Activated CD8-positive, alpha-beta memory T cell treated with anti-CD3 and anti-CD28 coated beads for 36 hours (primary cell): ENCODE measurements around the gene KRT78. TPM values are rescaled to one million over a fixed set of nuclear protein-coding genes. Genes with fewer than 3 reads are reported as not detected.
"Not testable (repeated sequence)": the region's sequence is repeated elsewhere in the genome, so short reads cannot be mapped to it uniquely, and the experiment has no call there.

Experiments
- CTCF ChIA-PET: fragments of 350-600 bp; sonication (Branson Sonifier 250); formaldehyde crosslinking; loops from one replicate; lab custom pipeline; 2021; ENCODE audit warnings: antibody characterized with exemption; lab: Charles Lee
- POLR2A ChIA-PET: fragments of 350-600 bp; sonication (Branson Sonifier 250); formaldehyde crosslinking; loops from one replicate; lab custom pipeline; 2021; ENCODE audit warnings: antibody characterized with exemption; lab: Charles Lee
- total RNA-seq, 2 experiments: library from RNA; stranded (reverse); gene quantifications; one replicate each; pipeline ENCODE4 v1.2.3, GENCODE V29; 2021

The KRT78 gene
- total RNA-seq, 2 experiments from 2014 or later = not detected

DNA sequence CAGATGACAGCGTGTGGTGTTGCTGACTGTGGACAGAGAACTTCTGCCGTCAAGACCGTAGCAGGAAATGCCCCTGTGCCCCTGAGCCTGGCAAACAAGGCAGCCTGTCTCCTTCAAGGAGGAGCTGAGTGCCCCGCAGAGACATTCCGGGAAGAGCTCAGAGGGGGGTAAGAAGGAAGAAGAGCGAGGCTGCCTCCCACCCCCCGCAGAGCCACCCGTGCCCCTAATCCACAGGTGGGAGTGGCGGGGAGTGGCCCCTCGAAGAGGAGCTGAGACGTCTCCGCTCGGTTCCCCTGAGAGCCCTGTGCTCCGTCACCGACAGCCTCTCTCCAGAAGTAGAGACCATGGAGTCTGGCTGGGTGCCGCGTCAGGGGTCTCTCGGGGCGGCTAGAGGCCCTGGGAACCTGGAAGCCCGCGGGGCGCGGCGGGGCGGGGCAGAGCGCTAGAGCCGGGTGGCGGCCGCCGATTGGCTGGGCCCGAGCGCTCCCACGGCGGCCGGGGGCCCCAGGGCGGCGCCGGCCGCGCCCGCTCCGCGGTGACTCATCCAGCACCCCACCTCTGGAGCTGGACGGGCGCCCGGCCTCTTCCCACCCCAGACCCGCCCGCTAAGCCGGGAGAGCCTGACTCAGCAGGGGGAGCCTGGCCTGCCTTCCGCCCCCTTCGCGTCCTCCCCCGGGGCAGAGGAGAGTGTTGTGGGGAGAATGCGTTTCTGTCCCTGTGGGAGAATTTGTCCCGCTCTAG lies 25.2 kb upstream of the KRT78 start:
- POLR2A ChIA-PET = no interaction called here
- CTCF ChIA-PET = interaction anchor here (0.6 to 4.8 kb wide), 5 partner anchors 11 to 290 kb away, joined by 3 to 26 read pairs (median 4); no protein-coding TSS in a partner anchor

DNA sequence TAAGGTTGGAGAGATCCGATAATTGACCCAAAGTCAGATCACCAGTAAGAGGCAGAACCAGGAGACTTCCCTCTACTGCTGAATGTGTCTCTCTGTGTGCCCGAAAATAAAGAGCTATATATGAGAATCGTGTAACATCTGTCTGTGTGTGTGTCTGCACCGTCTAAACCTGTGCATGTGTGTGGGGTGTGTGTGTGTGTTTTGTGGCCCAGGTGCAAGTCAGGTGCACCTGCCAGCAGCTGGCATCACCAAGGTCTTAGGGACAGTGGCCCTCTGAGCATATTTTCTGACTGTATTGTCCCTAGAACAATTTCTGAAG lies 24.7 kb upstream of the KRT78 start:
- ChIA-PET CTCF (interaction anchor here (0.6 to 4.8 kb wide), 4 partner anchors 12 to 290 kb away, joined by 3 to 26 read pairs (median 8); no protein-coding TSS in a partner anchor), POLR2A (no interaction called here)

DNA sequence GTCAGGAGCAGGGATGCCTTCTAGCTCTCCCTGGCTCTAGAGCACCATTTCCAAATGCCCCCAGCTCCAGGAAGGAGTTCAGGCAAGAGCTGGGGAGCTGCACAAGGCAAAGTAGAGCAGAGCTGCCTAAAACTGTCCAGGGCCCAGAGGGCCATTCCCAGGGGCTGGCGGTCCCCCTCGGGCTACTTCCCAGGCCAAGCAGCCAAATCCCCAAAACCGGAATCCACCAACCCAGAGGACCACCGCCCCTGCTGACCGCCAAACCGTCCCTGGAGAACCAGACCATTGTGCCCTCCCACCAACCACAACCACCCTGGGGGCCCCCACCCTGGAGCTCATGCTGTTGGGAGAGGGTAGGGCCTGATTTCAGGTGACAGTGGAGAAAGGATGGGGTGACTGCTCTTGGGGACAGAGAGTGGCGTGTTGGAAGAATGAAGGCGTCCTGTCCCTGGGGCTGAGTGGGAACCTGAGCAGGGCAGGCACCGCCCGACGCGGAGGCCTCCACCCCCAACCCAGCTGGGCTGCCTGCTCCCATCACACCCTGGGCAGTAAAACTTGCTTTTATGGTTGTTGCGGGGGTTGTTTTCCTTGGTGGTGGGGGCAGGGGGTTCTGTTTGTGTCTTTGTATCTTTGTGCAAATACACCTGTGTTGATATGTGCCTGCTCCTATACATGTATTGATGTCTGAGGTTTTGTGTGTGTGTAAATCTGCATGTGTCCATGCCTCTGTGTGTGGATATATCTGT lies 24.0 kb upstream of the KRT78 start:
- CTCF ChIA-PET = interaction anchor here (0.6 to 4.8 kb wide), 4 partner anchors 12 to 289 kb away, joined by 3 to 26 read pairs (median 8); no protein-coding TSS in a partner anchor
- POLR2A ChIA-PET = no interaction called here

DNA sequence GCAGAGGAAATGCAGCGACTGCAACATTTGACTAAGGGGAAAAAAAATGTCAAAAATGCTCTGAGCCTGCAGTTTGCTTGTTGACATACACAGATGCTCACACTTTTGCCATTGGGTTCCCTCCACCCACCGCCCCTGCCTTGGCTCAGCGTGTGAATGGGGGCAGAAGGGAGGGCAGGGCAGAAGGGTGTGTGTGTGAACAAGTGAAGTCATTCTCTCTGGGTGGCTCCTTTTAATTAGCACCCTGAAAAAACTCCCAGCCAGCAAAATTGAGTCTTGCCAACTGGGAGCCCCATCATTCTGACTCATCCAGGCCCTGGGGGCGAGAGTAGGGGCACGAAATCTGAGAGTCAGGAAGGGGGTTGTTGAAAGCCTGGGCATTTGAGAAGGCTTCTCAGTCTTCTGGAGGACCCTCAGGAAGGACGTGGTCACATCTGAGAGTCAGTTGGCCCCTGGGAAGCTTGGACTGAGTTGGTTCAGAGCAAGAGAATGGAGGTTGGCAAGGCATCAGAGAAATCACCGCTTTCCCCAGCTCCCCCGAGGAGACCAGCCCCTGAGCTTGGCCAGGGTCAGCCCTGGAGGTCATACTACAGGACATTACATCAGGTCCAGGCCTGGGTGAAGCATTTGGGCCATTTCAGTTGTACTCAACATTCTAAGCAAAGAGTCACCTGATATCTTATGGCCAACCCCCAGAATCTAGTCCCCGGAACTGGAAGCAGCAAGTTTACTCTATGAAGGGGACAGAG lies 22.7 kb upstream of the KRT78 start:
- CTCF ChIA-PET = interaction anchor here (1.0 to 1.4 kb wide), 4 partner anchors 8 to 290 kb away, joined by 4 to 9 read pairs (median 6); no protein-coding TSS in a partner anchor
- POLR2A ChIA-PET = no interaction called here

DNA sequence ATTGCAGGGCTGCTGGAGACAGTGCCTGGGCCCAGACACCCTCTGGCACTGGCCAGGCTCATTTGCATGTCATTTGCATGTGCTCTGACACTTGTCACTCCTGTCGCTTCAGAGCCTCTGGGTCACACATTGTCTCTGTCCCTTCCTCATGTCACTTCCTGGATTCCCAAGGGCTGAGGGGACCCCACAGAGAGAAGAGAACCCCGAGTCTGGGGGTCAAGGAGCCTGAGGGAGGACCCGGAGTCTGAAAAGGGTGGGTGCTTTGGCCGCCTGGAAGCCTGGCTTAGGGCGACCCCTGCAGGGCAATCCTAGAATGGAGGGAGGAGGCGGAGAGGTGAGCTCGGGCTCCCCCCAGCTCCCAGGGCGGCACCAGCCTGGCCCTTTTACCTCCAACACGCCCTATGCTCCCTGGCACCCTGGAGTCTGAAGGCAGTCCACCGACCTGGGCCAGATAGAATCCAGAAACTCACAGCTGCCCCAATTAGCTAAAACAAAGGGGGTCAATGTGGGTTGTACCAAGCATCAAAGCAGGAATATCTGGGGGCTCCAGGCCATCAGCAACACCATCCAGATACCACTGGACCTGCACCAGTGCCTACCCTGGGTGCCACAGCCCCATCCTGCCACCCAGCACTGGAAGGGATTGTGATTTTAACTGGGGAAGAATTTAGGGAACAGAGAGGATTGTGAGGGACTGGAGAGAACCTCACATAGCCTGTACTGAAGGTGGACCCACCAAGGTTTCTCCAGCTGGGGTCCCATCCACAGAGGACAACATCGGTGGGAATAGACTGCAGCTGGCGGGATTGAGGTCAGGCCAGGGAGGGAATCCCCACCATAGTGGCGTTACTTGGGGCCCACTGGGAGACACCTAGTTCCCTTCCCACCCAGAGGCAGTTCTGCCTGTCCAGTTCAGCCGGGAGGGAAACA lies 21.8 kb upstream of the KRT78 start:
- CTCF ChIA-PET = interaction anchor here (0.6 to 1.4 kb wide), 15 partner anchors 8 to 592 kb away, joined by 3 to 10 read pairs (median 4); no protein-coding TSS in a partner anchor
- POLR2A ChIA-PET = no interaction called here

DNA sequence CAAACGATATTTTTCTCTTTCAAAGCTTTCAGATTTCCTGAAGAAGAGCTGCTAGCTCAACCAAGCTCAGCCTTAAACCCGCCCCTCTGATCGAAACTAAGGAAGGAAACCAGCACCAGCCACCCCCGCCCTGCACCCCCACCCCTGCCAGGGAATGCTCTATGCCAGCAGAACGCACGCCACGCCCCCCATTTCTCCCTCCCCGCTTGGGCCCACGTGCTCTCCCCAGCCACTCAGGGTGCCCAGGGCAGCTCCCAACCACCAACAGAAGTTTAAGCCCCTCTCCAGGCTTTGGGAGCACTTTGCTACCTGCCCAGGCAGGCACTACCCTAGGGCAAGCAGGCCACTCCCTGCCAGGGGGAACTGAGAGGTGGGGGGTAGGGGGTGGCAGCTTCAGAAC lies 18.8 kb upstream of the KRT78 start:
- POLR2A ChIA-PET = interaction anchor here (0.7 kb wide), 1 partner anchor 74 kb away, joined by 3 read pairs; no protein-coding TSS in a partner anchor
- CTCF ChIA-PET = interaction anchor here (1.1 to 2.3 kb wide), 3 partner anchors 12 to 285 kb away, joined by 3 to 12 read pairs (median 4); no protein-coding TSS in a partner anchor

DNA sequence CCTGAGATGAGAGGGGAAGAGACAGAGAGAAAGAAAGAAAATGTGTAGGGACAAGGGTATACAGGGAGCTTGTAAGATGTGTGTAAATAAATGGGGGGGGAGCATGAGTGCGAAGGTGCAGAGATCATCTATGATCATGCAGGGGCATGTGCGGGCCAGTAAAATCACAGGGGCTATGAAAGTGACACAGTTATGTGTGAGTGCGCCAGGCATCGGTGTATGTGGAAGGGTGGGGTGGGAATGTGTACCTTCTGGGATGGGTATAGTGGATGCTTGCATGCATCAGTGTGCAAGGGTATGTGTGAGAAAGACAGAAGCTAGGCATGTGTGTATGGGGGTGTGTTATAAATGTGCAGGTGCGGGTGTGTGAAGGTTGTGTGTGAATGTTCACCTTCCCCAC lies 18.4 kb upstream of the KRT78 start:
- POLR2A ChIA-PET = no interaction called here
- CTCF ChIA-PET = interaction anchor here (1.1 to 2.3 kb wide), 3 partner anchors 12 to 284 kb away, joined by 3 to 12 read pairs (median 4); no protein-coding TSS in a partner anchor

DNA sequence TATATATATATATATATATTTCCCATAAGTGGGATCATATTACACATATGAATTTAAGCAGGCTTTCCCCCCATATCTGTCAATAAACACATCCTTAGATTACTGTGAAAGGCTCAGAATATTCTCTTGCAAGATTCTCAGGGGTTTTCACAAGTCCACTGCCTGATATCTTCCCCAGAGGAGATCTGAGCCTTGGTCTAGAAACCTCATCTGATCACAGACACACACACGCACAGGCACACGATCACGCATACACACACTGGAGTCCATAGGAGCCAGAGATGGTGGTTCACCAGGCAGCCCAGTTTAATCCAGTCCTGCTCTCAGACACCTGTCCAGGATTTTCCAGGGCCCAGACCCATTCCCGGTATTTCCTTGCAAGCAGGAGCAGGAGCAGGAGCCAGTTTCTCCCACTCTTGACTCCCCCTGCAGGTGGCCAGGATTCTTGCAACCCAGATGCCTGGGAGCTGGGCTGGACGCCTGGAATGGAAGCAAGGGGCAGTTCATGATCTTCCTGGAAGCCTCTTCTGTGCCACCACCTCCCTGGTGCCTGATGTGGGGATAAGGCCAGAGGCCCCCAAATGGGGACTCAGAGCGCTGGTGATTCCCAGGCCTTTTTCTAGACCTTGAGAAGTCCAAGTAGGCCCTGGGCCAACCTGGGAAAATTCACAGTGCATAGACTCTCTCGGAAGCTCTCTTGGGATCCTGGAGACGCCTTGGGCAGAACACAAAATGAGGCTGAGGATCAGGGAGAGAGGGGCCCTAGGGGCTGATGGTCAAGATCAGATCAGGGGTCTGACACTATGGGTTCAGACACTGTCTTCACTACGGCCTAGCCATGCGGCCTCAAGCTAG lies 16.5 kb upstream of the KRT78 start:
- ChIA-PET CTCF (interaction anchor here (0.8 to 2.3 kb wide), 5 partner anchors 14 to 282 kb away, joined by 3 to 12 read pairs (median 3); partner anchors contain the start of gene KRT1), POLR2A (no interaction called here)

DNA sequence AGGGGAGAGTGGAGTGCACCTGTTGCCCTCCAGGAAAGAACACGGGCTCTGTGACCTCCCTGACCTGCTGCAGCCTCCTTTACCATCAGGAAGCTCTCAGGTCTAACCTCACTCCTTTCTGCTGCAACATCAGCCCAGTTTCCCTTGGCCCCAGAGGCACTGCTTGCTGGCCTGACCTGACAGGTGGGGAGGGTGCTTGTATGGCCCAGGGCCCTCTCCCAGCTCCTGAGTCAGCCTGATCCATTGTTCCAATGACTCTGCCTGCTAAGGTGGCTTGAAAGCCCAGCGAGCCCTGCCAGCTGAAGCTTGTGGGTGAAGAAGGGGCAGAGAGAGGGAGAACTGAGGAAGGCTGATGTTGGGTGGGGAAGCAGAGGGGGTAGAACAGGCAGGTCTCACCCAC lies 13.2 kb upstream of the KRT78 start:
- ChIA-PET POLR2A (no interaction called here), CTCF (no interaction called here)

DNA sequence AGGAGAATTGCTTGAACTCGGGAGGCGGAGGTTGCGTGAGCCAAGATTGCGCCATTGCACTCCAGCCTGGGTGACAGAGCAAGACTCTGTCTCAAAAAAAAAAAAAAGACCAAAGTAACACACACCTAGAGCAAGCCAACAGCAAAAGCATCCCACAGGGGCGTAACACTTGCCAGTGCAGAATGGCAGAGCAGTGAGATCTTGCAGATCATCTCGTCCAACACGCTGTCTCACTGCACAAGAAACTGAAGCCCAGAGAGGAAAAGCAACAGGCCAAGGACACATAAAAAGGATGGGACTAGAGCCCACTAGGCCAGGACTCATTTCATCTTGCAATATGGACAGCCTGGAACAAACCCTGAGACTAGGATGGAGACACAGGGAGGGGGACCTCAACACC lies 12.7 kb upstream of the KRT78 start:
- ChIA-PET POLR2A (no interaction called here), CTCF (interaction anchor here (1.3 kb wide), 1 partner anchor 17 kb away, joined by 4 read pairs; no protein-coding TSS in a partner anchor)

DNA sequence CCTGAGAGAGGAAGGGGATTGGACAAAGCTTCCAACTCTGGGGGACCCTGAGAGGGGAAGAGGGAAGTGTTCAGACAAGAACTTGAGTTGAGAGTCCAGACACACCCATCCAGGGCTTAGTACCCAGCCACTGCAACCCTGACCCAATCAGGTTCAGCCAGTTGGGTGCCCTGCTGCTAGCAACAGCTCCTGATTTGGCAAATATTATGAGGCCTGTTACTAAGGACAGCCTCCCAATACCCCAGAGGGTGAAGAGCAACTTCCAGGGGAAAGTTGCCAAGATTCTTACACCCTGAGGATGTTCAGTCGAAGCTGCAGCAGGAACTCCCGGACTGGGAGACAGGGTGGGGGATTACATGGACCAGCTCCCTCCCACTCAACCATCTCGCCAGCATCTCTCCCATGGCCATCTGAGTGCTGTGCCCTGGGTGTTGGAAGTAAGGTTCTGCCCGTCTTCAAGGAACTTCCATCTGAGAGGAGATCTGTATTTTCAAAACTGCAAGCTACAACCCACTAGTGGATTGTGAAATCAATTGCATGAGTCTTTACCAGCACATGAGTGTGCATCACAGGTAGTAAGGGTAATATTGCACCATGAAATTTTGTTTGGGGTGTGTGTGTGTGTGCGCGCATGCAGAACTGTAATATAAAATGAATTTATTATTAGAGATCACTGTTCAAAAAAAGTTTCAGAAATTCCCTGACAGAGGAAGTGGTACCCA lies 11.5 kb upstream of the KRT78 start:
- POLR2A ChIA-PET = no interaction called here
- CTCF ChIA-PET = interaction anchor here (1.3 to 1.5 kb wide), 2 partner anchors 10 to 18 kb away, joined by 4 read pairs; no protein-coding TSS in a partner anchor

DNA sequence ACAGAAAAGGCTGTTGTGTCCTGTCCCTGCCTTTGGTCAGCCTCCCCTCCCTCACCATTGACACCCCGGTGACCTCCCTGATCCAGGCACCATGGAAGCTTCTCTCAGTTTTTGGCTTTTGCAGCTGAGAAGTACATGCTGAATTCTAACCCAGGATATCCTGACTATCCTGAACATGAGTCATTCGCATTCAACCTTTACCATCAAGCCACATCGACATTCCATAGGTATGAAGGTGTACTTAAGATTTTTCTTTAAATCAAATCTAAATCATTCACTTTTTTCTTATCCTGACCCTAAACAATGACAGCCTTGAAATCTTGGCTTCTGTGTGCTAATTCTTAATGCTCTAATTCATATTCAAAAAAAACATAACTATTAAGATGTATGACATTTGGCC lies 8.7 kb upstream of the KRT78 start:
- CTCF ChIA-PET = interaction anchor here (1.0 kb wide), 1 partner anchor 22 kb away, joined by 3 read pairs; no protein-coding TSS in a partner anchor
- POLR2A ChIA-PET = no interaction called here

DNA sequence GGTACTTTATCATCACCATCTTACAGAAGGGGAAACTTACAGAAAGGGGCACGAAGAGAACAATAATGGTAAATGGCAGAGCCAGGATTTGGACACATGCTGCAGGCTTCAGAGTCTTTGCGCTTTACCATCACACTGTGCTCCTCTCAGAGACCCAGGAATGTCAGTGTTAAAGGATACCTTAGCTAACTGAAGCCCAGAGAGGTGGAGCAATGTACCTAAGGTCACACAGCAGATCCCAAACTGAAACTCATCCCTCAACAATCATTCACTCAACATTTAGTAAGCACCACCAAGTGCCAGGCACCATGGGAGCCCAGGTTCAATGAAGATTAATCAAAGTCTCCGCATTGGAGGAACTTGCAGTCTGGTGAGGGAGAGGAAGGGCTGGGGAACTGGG lies 8.0 kb upstream of the KRT78 start:
- POLR2A ChIA-PET = no interaction called here
- CTCF ChIA-PET = interaction anchor here (1.0 kb wide), 1 partner anchor 23 kb away, joined by 3 read pairs; no protein-coding TSS in a partner anchor

DNA sequence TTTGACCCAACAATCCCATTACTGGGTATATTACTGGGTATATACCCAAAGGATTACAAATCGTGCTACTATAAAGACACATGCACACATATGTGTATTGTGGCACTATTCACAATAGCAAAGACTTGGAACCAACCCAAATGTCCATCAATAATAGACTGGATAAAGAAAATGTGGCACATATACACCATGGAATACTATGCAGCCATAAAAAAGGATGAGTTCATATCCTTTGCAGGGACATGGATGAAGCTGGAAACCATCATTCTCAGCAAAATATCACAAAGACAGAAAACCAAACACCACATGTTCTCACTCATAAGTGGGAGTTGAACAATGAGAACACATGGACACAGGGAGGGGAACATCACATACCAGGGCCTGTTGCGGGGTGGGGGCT lies 7.3 kb upstream of the KRT78 start:
- CTCF ChIA-PET, POLR2A ChIA-PET: not testable (repeated sequence)

DNA sequence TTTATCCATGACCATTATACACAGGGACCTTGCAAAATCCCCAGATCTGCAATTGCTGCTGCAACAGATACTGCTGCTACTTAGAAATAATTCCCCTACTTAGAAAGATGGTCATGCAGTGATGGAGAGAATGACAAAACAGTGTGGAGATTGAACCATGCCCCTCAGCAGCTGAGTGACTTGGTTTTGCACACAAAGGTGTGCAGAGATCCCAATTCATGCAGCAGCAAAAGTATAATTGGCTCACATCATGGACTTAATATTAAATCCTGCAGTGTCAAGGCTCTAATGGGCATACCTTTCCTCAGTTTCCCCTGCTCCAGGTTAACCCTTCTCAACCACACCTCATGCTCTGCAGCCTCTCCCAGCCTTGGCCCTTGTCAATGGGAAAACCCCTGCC lies 3.0 kb upstream of the KRT78 start:
- ChIA-PET CTCF (no interaction called here), POLR2A (interaction anchor here (0.6 kb wide), 1 partner anchor 32 kb away, joined by 3 read pairs; no protein-coding TSS in a partner anchor)

DNA sequence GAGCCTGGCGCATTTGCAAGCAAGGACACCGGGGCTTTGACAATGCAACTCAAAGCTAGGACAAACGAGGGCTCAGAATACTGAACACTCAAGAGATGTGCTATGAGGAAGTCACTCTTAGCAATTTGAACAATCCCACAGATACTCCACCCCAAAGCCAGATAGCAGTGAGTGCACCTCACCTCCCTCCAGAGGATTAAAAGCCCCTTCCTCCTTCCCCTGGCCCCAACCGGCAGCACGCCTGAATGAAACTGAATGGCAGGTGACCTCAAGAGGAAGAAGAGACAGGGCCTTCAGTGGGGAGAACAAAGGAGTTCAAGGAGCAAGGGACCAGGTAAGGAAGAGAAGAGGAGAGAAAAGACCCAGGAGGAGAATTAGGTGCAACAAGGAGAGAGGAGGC lies 1.9 kb upstream of the KRT78 start:
- ChIA-PET CTCF (no interaction called here), POLR2A (no interaction called here)

DNA sequence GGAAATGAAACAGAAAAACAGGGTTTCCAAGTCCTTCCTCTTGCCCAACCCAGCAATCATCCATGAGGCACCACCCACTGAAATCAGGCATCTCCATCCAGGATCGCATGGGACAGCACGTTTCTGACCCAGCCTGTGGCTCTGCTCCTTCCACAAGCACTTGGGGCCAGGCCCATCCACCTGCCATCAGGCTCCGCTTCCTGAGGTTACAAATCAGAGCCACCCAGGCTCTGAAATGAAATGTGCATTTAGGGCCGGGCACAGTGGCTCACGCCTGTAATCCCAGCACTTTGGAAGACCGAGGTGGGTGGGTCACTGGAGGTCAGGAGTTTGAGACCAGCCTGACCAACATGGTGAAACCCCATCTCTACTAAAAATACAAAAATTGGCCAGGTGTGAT lies 717 bp upstream of the KRT78 start:
- ChIA-PET POLR2A (no interaction called here), CTCF (no interaction called here)
